GM12873 (cell line): ENCODE measurements around the gene RNF115.

Source experiments
- CTCF ChIP-seq: IDR thresholded peaks from 2 replicates; pipeline ENCODE4 v1.5.1; 2012; ENCODE audit warnings: low read depth, mild to moderate bottlenecking, moderate library complexity, low read length, control low read depth; ENCODE audit not compliant: insufficient read depth; ENCODE audit errors: missing control alignments

Gene RNF115

GRCh38 chr1:145689922-145690321 lies 134.0 kb downstream of the RNF115 start:
- TF ChIP-seq CTCF = no peak

- TF ChIP-seq CTCF = no peak
Measured at GRCh38 chr1:145688924-145689323, 135.0 kb downstream of the RNF115 start.
